HG02763 (cell line): Measurements from ENCODE around the gene SPATA32.

Experiments
- ATAC-seq: cut with Tn5 transposase; IDR thresholded peaks from one replicate; pipeline ENCODE4 v1.9.1; 2021; ENCODE audit warnings: mild to moderate bottlenecking, moderate library complexity; ENCODE audit not compliant: unreplicated experiment

Gene SPATA32

GRCh38 chr17:45230787-45231480 is 31.0 kb downstream of the SPATA32 start:
- ATAC-seq = no peak

- ATAC-seq = no peak
Measured at GRCh38 chr17:45230410-45230786, 31.5 kb downstream of the SPATA32 start.

GRCh38 chr17:45229681-45230409 is 32.0 kb downstream of the SPATA32 start:
- ATAC-seq = no peak

- ATAC-seq = peak; percentile 24
Measured at GRCh38 chr17:45228763-45229539, 32.9 kb downstream of the SPATA32 start.

- ATAC-seq = no peak
Measured at GRCh38 chr17:45227926-45228762, 33.8 kb downstream of the SPATA32 start.

GRCh38 chr17:45227101-45227925 is 34.6 kb downstream of the SPATA32 start:
- ATAC-seq = no peak

- ATAC-seq = no peak
Measured at GRCh38 chr17:45226576-45226975, 35.3 kb downstream of the SPATA32 start.

GRCh38 chr17:45225964-45226530 is 35.8 kb downstream of the SPATA32 start:
- ATAC-seq = peak; percentile 50

- no peak for ATAC-seq
Measured at GRCh38 chr17:45225051-45225700, 36.7 kb downstream of the SPATA32 start.

GRCh38 chr17:45224671-45225050 is 37.2 kb downstream of the SPATA32 start:
- no peak for ATAC-seq

GRCh38 chr17:45223539-45224528 is 38.1 kb downstream of the SPATA32 start:
- no peak for ATAC-seq

- ATAC-seq = no peak
Measured at GRCh38 chr17:45222996-45223538, 38.8 kb downstream of the SPATA32 start.

- no peak for ATAC-seq
Measured at GRCh38 chr17:45222289-45222995, 39.5 kb downstream of the SPATA32 start.

- no peak for ATAC-seq
Measured at GRCh38 chr17:45222014-45222288, 39.9 kb downstream of the SPATA32 start.

GRCh38 chr17:45221081-45222013 is 40.5 kb downstream of the SPATA32 start, which contains the start of gene FMNL1:
Gene FMNL1, plus strand, starts transcription at chr17:45221885. Its CDS starts 240 bp downstream, at chr17:45222125.
- ATAC-seq = peak; percentile 24

- ATAC-seq = no peak
Measured at GRCh38 chr17:45220079-45220478, 41.8 kb downstream of the SPATA32 start.
